Stimulated activated CD8-positive, alpha-beta memory T cell treated with anti-CD3 and anti-CD28 coated beads, Interleukin-7, amount 100 ng/mL, for 4 hours (primary cell): ENCODE measurements around the gene TFB2M.
"Not testable (repeated sequence)": the region's sequence is repeated elsewhere in the genome, so short reads cannot be mapped to it uniquely, and the experiment has no call there.

Experiments used
- DNase-seq, 2 donors: peaks; one replicate each; pipeline ENCODE4 v3.0.0-alpha.2; 2020; ENCODE audit warnings: low read depth in 2 of 2

The TFB2M gene

DNA sequence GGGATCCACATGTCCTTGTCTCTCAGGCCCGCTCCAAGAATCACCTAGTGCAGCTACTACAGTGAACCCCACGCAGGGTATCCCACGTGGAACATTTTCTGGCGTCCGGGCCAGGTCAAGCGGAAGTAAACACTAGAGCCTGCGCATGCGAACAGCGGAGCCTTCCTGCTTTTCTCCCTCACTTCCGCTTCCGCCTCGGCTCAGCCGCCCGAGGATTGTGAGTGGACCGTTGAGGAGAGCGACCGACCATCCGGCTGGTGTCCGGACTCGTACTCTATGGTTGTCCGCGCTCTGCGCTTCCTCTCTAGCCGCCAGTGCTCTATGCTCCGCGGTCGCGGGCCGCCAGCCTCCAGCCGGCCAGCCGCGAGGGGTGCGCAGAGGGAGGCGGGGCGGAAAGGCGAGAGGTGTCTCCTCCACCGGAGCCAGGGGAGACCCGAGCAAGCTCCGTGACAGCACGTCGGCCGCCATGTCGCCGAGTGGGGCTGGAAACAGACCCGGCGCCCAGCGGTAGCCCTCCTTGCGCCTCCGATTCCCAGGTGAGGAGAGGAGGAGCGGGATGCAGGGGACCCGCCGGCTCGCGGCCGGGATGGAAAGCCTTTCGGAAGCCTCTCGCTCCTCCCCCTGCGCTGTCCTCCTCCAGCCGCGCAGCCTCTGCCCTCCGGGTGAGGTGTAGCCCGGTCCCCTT is at the start of gene TFB2M, which contains the start of gene CNST:
Gene TFB2M (minus strand): TSS at position 134 of the 685 bp plus-strand sequence. CDS start 123 bp downstream, at position 11.
Gene CNST (plus strand): TSS at position 329 of the 685 bp plus-strand sequence. CDS start 25,107 bp downstream, outside the sequence.
- DNase-seq, result peak; percentile 87 to 89

DNA sequence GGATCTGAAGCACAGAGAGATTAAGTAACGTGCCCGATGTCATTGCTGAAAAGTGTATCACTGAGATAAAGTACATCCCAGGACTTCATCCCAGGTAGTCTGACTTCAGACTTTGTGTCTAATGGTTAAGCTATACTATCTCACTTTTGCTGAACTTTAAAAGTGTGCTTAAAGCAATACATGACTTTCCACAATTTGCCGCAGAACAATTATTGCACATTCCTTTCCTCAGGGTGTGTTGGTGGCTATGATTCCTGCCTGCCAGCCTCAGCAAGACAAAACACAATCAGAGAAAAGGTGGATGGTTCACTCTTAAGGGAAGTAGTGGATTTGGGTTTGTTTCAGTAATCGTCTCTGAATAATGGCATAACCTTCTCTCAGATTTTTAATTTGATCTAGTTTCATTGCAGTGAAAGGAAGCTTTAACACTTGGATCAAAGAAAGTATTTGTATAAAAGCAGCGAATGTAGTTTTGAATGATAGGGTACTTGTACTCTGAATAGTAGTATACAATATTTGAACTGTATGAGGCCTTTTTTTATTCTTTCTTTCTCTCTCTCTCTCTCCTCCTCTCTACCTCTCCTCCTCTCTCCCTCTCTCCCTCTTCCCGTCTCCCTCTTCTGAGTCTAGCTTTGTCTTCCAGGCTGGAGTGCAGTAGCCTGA is 47.2 kb upstream of the TFB2M start:
- no peak for DNase-seq

- no peak for DNase-seq
Measured at GRCh38 chr1:246609632-246610031, 43.6 kb upstream of the TFB2M start.

GRCh38 chr1:246608616-246609376 is 42.7 kb upstream of the TFB2M start:
- peak in 1 of 2 donors; percentile 15 for DNase-seq

DNA sequence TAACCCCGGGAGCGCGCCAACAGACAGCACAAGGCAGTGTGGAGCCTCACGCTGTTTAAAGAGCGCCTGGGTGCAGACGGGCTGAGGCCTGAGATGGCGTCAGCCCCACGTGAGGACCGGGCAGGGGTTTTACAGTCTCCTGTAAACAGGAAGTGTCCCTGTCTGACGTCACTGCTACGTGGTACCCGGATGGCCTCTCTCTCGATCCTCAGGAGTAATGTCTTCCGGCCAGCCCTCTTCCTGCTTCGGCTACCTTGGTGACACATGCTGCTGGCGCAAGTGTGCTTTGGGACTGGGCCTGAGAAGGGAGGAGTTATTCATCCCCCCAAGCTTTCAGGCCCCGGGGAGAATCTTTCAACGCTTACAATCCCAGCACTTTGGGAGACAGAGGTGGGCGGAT is 41.4 kb upstream of the TFB2M start:
- no peak for DNase-seq

GRCh38 chr1:246605231-246605630 is 39.2 kb upstream of the TFB2M start:
- DNase-seq, result not testable (repeated sequence)

GRCh38 chr1:246602194-246602593 is 36.1 kb upstream of the TFB2M start:
- no peak for DNase-seq

GRCh38 chr1:246600579-246600978 is 34.5 kb upstream of the TFB2M start:
- no peak for DNase-seq

DNA sequence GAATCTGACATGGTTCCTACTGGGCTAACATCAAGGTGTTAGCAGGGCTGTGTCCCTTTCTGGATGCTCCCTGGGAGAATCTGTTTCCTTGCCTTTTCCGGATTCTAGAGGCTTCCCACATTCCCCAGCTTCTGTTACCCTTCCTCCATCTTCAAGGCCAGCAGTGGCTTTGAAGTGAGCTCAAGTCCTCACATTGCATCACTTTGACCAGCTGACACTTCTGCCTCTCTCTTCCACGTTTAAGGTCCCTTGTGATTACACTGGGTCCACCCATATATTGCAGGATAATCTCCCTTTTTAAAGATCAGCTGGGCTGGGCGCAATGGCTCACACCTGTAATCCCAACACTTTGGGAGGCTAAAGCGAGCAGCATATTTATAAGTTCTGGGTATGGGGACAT is 33.3 kb upstream of the TFB2M start:
- no peak for DNase-seq

GRCh38 chr1:246597971-246598370 is 31.9 kb upstream of the TFB2M start:
- no peak for DNase-seq

DNA sequence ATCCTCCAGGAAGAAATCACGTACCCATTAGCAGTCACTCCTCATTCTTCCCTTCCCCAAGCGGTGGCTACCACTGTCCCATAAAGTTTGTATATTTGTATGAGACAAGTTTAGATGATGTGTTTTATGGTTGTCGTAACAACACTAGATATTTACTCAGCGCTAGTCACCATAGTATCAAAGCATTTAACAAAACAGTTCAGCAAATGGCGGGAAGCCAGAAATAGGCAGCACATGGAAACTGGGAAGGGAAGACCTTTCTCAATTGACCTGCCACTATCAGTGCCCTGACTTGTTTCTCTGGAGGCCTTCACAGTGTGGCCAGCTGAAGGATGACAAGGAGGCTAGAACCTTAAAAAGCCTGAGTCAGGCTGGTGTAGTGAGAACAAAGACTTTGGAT is 31.3 kb upstream of the TFB2M start:
- DNase-seq, result no peak

- no peak for DNase-seq
Measured at GRCh38 chr1:246595146-246595545, 29.1 kb upstream of the TFB2M start.

GRCh38 chr1:246592695-246593094 is 26.6 kb upstream of the TFB2M start:
- DNase-seq, result no peak

GRCh38 chr1:246591958-246592357 is 25.9 kb upstream of the TFB2M start:
- DNase-seq, result no peak

DNA sequence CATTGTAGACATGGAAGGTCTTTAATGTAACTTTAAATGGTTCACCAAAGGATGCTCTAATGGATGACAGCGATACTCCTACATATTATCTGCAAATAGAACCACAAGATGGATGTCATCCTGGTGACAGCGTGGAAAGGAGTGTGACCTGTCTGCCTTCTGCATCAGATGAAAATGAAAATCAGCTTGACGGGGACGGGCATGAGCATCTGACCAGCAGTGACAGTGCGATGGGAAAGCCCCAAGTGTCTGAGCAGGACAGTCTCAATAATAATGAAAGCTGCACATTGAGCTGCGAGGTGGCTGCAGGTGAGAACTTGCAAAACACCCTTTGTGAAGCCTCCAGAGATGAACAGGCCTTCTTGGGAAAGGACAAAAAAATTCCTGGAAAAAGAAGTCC is 25.4 kb upstream of the TFB2M start:
- no peak for DNase-seq

- DNase-seq, result no peak
Measured at GRCh38 chr1:246591047-246591446, 25.0 kb upstream of the TFB2M start.

DNA sequence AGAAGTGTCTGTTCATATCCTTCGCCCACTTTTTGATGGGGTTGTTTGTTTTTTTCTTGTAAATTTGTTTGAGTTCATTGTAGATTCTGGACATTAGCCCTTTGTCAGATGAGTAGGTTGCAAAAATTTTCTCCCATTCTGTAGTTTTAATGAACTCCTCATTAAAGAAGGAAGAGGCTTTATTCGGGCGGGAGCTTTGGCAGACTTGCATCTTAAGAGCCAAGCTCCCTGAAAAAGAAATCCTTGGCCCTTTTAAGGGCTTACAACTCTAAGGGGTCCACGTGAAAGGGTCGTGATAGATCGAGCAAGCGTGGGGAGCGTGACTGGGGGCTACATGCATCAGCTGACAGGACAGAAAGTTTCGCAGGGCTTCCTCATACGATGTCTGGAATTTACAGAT is 23.9 kb upstream of the TFB2M start:
- DNase-seq, result not testable (repeated sequence)

DNA sequence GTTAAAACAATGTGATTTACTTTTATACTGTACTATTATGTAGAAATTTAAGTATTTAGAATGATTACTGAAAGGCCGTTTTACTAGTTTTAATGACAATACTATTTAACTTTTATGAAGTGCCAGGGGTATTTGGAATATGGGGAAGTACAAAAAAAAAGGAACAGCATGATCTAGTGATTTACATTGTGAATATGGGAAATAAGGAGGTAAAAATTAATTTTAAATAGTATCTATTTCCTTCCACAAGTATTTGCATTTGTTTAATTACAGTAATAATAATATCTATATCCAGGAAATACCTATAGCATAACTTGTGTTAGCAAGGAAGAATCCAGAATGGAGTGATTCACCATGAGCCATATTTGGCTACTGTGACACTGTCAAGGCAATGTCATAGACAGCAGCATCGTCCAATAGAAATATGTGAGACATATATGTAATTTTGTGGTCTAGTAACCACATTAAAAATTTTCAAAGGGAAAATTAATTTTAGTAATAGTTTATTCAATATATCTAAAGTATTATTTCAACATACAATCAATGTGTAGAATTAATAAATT is 22.2 kb upstream of the TFB2M start:
- DNase-seq, result no peak

DNA sequence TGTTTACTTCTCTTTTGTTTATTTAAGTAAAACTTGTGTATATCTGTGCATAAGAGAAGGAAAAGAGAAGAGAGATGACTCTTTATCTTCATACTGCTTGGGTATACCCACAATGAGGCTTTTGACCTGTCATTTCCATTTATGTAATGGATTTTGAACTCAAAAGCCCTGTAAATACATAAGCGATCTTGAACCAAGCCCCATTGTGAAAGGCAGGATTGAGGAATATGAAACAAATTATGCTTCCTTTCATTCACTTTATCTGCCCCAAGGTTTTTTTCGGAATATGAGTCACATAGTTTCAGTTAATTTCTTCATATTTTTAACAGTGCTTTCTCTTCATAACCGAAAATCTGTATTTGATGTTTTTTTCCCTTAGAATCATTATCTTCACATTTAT is 21.5 kb upstream of the TFB2M start:
- DNase-seq, result no peak

GRCh38 chr1:246587032-246587431 is 21.0 kb upstream of the TFB2M start:
- no peak for DNase-seq

- no peak for DNase-seq
Measured at GRCh38 chr1:246583448-246584185, 17.6 kb upstream of the TFB2M start.

GRCh38 chr1:246583056-246583440 is 17.0 kb upstream of the TFB2M start:
- DNase-seq, result no peak
